Omental fat pad (tissue), 4 donors: ENCODE measurements around the gene CPHXL2. TPM values are rescaled to one million over a fixed set of nuclear protein-coding genes. Genes with fewer than 3 reads are reported as not detected.

Source experiments
- ATAC-seq: fragments of 150-250 bp; one replicate; pipeline ENCODE4 v1.9.1; 2016; ENCODE audit warnings: mild to moderate bottlenecking, moderate library complexity; ENCODE audit not compliant: low FRiP score
- DNase-seq: peaks from one replicate; pipeline ENCODE4 v3.0.0-alpha.2; 2019; ENCODE audit warnings: low spot score
- CTCF ChIP-seq, 3 donors: fragments of 450-650 bp; IDR thresholded peaks; one replicate each; pipeline ENCODE4 v1.5.1; 2016 to 2017; ENCODE audit warnings: antibody characterized with exemption in 3 of 3, mild to moderate bottlenecking in 3 of 3, moderate library complexity in 2 of 3
- small RNA-seq: library from RNA; depleted of rRNA; stranded (forward); fragments of <200 nt; gene quantifications from one replicate; pipeline ENCODE3, GENCODE V24; 2016
- total RNA-seq, 4 donors: library from RNA; depleted of rRNA; stranded (reverse); fragments of >200 nt; gene quantifications; one replicate each; pipeline ENCODE4 v1.1.0, GENCODE V29; 2016

The CPHXL2 gene
- total RNA-seq, 4 donors from 2014 or later = not detected

DNA sequence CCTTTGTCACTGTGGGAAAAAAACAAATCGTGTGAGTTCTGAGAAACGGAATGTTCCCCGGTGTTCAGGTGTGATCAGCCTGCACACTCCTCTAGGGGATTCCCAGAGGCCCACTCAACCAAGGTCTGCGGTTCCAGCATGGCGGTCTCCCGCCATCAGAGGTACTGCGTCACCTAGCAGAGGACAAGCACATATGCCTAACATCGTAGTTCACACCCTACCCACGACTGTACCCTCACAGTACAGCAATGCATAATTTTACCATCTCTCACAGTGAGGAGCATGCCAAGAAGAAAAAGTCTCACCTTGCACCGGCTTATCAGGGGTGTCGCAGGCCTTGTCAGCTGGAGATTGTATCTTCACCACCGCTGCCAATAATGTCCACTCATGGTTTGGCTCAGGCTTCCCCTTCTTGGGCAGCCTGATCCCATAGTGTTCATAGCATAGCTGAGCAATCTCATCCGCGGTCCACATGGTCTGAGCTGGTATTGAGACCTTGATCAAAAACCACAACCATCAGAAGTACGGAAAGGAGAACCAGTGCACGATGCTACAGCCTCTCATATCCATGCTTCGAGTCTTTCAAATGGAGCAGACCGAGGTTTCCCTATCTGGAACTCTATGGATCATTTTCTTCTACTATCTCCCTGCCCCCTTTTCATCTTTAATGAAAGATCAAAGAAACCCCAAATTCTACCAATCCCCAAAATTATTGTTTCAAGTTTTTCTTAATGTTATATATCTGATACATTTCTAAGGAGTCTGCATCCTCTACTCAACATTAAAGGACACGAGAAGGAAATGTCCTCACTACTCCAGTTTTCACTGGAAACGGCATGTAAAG lies 56.3 kb downstream of the CPHXL2 start:
- ATAC-seq (no peak), DNase-seq (no peak)
- TF ChIP-seq CTCF (IDR thresholded peaks at IDR 0.05) = no peak

DNA sequence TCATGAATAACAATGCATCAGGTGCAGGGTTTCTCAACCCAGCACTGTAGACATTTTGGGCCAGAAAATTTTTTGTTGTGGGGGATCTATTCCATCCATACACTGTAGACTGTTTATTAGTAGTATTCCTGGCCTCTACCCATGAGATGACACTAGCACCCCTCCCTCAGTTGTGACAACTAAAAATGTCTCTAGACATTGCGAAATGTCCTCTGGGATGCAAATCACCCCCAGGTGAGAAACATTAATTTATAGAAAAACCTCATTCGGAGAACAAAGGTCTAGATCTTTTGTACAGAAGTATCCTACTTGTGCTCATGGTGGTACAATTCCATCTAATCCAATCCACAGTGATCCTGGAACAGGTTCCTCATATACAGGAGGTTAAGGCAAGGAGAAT lies 58.0 kb downstream of the CPHXL2 start:
- DNase-seq (no peak), ATAC-seq (no peak)
- no peak for TF ChIP-seq CTCF (IDR thresholded peaks at IDR 0.05)

GRCh38 chr16:75617121-75617520 lies 59.7 kb downstream of the CPHXL2 start:
- no peak for TF ChIP-seq CTCF (IDR thresholded peaks at IDR 0.05)
- DNase-seq (no peak), ATAC-seq (no peak)

DNA sequence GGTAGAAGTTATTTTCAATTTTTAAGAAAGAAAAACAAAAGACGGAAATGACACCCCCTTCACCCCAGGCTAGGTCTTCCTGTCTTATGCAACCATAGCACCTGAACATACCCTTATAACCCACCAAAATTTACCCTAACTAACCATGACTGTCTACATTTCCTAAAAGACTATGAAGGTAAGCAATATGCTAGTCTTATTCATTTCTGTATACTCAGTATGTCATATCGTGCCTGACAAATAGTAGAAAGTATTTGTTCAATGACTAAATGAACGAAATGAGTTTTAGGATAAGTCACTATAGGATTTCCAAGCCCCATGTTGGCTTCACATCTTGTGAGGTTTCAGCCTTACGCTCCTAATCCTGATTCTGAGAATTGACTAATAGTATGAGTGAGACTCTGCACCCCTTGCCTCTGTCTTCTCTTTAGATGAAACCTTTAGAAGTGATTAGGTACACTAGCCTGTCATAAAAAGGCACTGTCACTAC lies 60.2 kb downstream of the CPHXL2 start:
- ATAC-seq = no peak
- no peak for DNase-seq
- no peak for TF ChIP-seq CTCF (IDR thresholded peaks at IDR 0.05)

- no peak for ATAC-seq
- no peak for TF ChIP-seq CTCF (IDR thresholded peaks at IDR 0.05)
Observed at GRCh38 chr16:75615619-75616018, 61.2 kb downstream of the CPHXL2 start.

DNA sequence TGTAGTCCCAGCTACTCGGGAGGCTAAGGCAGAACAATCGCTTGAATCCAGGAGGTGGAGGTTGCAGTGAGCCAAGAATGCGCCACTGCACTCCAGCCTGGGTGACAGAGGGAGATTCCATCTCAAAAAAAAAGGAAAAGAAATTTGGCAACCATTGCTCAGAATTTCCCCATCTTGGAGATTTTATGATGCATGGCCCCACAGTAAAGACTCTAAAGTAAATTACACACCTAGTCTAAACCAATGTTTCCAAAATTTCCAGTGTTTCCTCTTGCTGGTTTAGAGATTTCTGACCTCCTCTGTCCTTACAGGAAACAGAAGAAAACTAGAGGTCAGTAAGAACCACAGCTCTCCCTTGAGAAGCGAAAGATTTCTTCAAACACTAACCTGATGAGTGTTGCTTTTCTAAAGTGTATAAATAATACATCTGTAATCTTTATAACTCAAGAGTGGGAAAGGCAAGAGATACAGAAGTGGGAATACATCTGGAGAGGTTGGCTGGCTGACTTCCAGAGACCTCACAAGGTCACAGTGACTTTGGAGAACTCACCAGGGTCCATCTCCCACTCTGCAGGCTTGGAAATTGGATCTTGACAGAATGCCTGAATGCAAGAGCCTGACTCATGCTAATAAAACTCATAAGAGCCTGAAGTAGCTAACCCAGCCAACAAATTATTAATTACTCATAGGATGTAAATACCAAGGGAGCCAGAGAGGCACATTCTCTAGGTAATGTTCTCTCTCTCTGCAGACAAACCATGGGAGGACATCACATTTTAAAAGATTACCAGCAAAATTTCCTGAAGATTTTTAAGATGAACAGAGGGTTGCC lies 62.5 kb downstream of the CPHXL2 start:
- ATAC-seq (no peak), DNase-seq (no peak)
- no peak for TF ChIP-seq CTCF (IDR thresholded peaks at IDR 0.05)

More at GRCh38 chr16:75615619-75616018, 61.2 kb downstream of the CPHXL2 start:
- DNase-seq = no peak

Small RNA genes lying within 50 kb of the gene (small RNA-seq; reads per million reads assigned to genes)
- gene RN7SL520P = not detected

Other genes with a start within 250 kb of the CPHXL2 start
- gene CFDP1, start 243.5 kb downstream of the CPHXL2 start, total RNA-seq = 10 to 100 TPM; 37.5 to 54.4 (median 49.2) TPM
- 10 to 100 TPM; 22.4 to 38.3 (median 29.8) TPM for gene TMEM170A, start 212.3 kb downstream of the CPHXL2 start, total RNA-seq
- under 1 TPM in 3 of 4 donors, not detected in 1; 0.06 to 0.36 (median 0.09) TPM for gene CHST6, start 181.6 kb downstream of the CPHXL2 start, total RNA-seq
- gene CHST5, start 140.9 kb downstream of the CPHXL2 start, total RNA-seq = under 1 TPM in 1 of 4 donors, not detected in 3; 0.09 TPM
- gene TMEM231, start 120.8 kb downstream of the CPHXL2 start, total RNA-seq = 1 to 10 TPM; 3.9 to 9.2 (median 7.0) TPM
- gene GABARAPL2, start 110.6 kb downstream of the CPHXL2 start, total RNA-seq = 100 to 1,000 TPM in 1 of 4 donors, 10 to 100 TPM in 3; 76.9 to 119 (median 89.2) TPM
- 10 to 100 TPM; 32.5 to 57.7 (median 51.3) TPM for gene ADAT1, start 53.7 kb downstream of the CPHXL2 start, total RNA-seq
- gene KARS1, start 29.3 kb downstream of the CPHXL2 start, total RNA-seq = 100 to 1,000 TPM; 101 to 143 (median 127) TPM
- 10 to 100 TPM; 48.2 to 77.2 (median 52.7) TPM for gene TERF2IP, start 29.2 kb downstream of the CPHXL2 start, total RNA-seq
- gene DUXB, start 24.5 kb upstream of the CPHXL2 start, total RNA-seq = not detected
- not detected for gene CPHXL, start 49.5 kb upstream of the CPHXL2 start, total RNA-seq